ENCODE measurements around the gene SLC66A2. TPM values are rescaled to one million over a fixed set of nuclear protein-coding genes. Genes with fewer than 3 reads are reported as not detected.

Gene SLC66A2
- total RNA-seq, 2 donors from 2014 or later: 74.9 to 88.0 TPM

Other genes starting within 250 kb of the SLC66A2 start
- under 1 TPM in 1 of 2 donors, not detected in 1; 0.32 TPM for gene KCNG2, start 153.7 kb downstream of the SLC66A2 start, total RNA-seq
- gene HSBP1L1, start 13.0 kb upstream of the SLC66A2 start, total RNA-seq: 10 to 100 TPM; 51.8 to 59.6 TPM
- 100 to 1,000 TPM; 101 to 138 TPM for gene TXNL4A, start 36.9 kb upstream of the SLC66A2 start, total RNA-seq
- gene RBFA, start 82.8 kb upstream of the SLC66A2 start, total RNA-seq: 10 to 100 TPM; 16.3 to 18.4 TPM
- gene ADNP2, start 157.6 kb upstream of the SLC66A2 start, total RNA-seq: 10 to 100 TPM; 17.8 to 18.1 TPM

Measured in colonic mucosa (tissue), 2 donors.